ENCODE measurements around the gene GDF11. TPM values are rescaled to one million over a fixed set of nuclear protein-coding genes. Genes with fewer than 3 reads are reported as not detected.

GDF11 gene
- total RNA-seq, 1 donor from 2014 or later, result 5.8 TPM

- no peak for DNase-seq (ENCODE audit: low spot score)
Observed at GRCh38 chr12:55722948-55723347, 20.0 kb upstream of the GDF11 start.

GRCh38 chr12:55723516-55724225, 19.3 kb upstream of the GDF11 start:
- no peak for DNase-seq (ENCODE audit: low spot score)

GRCh38 chr12:55724226-55724939, 18.5 kb upstream of the GDF11 start:
- DNase-seq (ENCODE audit: low spot score), result no peak

- no peak for DNase-seq (ENCODE audit: low spot score)
Observed at GRCh38 chr12:55724940-55725309, 18.0 kb upstream of the GDF11 start.

- no peak for DNase-seq (ENCODE audit: low spot score)
Observed at GRCh38 chr12:55725556-55725955, 17.4 kb upstream of the GDF11 start.

- DNase-seq (ENCODE audit: low spot score), result no peak
Observed at GRCh38 chr12:55726971-55727370, 16.0 kb upstream of the GDF11 start.

GRCh38 chr12:55727643-55728185, 15.2 kb upstream of the GDF11 start:
- DNase-seq (ENCODE audit: low spot score), result no peak

- no peak for DNase-seq (ENCODE audit: low spot score)
Observed at GRCh38 chr12:55728186-55728938, 14.6 kb upstream of the GDF11 start.

- peak; percentile 98 for DNase-seq (ENCODE audit: low spot score)
Observed at GRCh38 chr12:55728939-55729818, 13.7 kb upstream of the GDF11 start, which contains the start of gene CD63. Gene CD63, minus strand, starts transcription at chr12:55729009. Its CDS starts 668 bp downstream, at chr12:55728341.

GRCh38 chr12:55729819-55730818, 12.8 kb upstream of the GDF11 start:
- peak; percentile 88 for DNase-seq (ENCODE audit: low spot score)

- peak; percentile 82 for DNase-seq (ENCODE audit: low spot score)
Observed at GRCh38 chr12:55732288-55732687, 10.6 kb upstream of the GDF11 start.

- DNase-seq (ENCODE audit: low spot score), result no peak
Observed at GRCh38 chr12:55733021-55733555, 9.8 kb upstream of the GDF11 start.

- DNase-seq (ENCODE audit: low spot score), result no peak
Observed at GRCh38 chr12:55733858-55734257, 9.1 kb upstream of the GDF11 start.

GRCh38 chr12:55734595-55734994, 8.3 kb upstream of the GDF11 start:
- DNase-seq (ENCODE audit: low spot score), result peak; percentile 59

GRCh38 chr12:55736076-55736475, 6.8 kb upstream of the GDF11 start:
- DNase-seq (ENCODE audit: low spot score), result peak; percentile 18

- peak; percentile 87 for DNase-seq (ENCODE audit: low spot score)
Observed at GRCh38 chr12:55736780-55737580, 5.9 kb upstream of the GDF11 start.

GRCh38 chr12:55737581-55738122, 5.3 kb upstream of the GDF11 start:
- DNase-seq (ENCODE audit: low spot score), result peak; percentile 37

All from mesenteric fat pad (tissue), 1 donor.